ENCODE measurements around the gene TAF10. TPM values are rescaled to one million over a fixed set of nuclear protein-coding genes. Genes with fewer than 3 reads are reported as not detected.

TAF10 gene
- polyA plus RNA-seq, 1 experiment: 205 TPM

GRCh38 chr11:6563667-6564066 lies 48.3 kb downstream of the TAF10 start:
- Histone ChIP-seq H3K36me3 (ENCODE audit: control insufficient read depth, insufficient read depth, low read length) (no peaks in the 10 kb centered on the region; the same call in 1 of the 2 replicates), H3K4me3 (ENCODE audit: low read depth, low read length) (no peak overlapping the region), H3K27me3 (ENCODE audit: control insufficient read depth, insufficient read depth, low read length) (no peaks in the 10 kb centered on the region)
- ChIA-PET POLR2A (no interaction called here), CTCF (no interaction called here)
- TF ChIP-seq, protein P1, sequence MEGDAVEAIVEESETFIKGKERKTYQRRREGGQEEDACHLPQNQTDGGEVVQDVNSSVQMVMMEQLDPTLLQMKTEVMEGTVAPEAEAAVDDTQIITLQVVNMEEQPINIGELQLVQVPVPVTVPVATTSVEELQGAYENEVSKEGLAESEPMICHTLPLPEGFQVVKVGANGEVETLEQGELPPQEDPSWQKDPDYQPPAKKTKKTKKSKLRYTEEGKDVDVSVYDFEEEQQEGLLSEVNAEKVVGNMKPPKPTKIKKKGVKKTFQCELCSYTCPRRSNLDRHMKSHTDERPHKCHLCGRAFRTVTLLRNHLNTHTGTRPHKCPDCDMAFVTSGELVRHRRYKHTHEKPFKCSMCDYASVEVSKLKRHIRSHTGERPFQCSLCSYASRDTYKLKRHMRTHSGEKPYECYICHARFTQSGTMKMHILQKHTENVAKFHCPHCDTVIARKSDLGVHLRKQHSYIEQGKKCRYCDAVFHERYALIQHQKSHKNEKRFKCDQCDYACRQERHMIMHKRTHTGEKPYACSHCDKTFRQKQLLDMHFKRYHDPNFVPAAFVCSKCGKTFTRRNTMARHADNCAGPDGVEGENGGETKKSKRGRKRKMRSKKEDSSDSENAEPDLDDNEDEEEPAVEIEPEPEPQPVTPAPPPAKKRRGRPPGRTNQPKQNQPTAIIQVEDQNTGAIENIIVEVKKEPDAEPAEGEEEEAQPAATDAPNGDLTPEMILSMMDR (IDR thresholded peaks at IDR 0.05; ENCODE audit: insufficient read depth, low read depth, low read length): no peak
- no peak for DNase-seq (ENCODE audit: low read depth)

- Histone ChIP-seq H3K4me3 (ENCODE audit: low read depth, low read length) (no peak overlapping the region), H3K27me3 (ENCODE audit: control insufficient read depth, insufficient read depth, low read length) (no peaks in the 10 kb centered on the region), H3K36me3 (ENCODE audit: control insufficient read depth, insufficient read depth, low read length) (no peaks in the 10 kb centered on the region; the same call in 1 of the 2 replicates)
- ChIA-PET CTCF (no interaction called here), POLR2A (no interaction called here)
- TF ChIP-seq, protein P1 (IDR thresholded peaks at IDR 0.05; ENCODE audit: insufficient read depth, low read depth, low read length): no peak
- DNase-seq (ENCODE audit: low read depth): no peak
Measured at GRCh38 chr11:6563121-6563619, 48.8 kb downstream of the TAF10 start.

GRCh38 chr11:6561288-6561687 lies 50.7 kb downstream of the TAF10 start:
- ChIA-PET POLR2A (no interaction called here), CTCF (interaction anchor here (1.0 kb wide), 1 partner anchor 30 kb away, joined by 4 read pairs; no protein-coding TSS in a partner anchor)
- no peak for DNase-seq (ENCODE audit: low read depth)
- Histone ChIP-seq H3K4me3 (ENCODE audit: low read depth, low read length) (no peak overlapping the region), H3K27me3 (ENCODE audit: control insufficient read depth, insufficient read depth, low read length) (no peaks in the 10 kb centered on the region), H3K36me3 (ENCODE audit: control insufficient read depth, insufficient read depth, low read length) (no peaks in the 10 kb centered on the region; the same call in 1 of the 2 replicates)
- TF ChIP-seq, protein P1 (IDR thresholded peaks at IDR 0.05; ENCODE audit: insufficient read depth, low read depth, low read length): no peak

Other genes with a start within 250 kb of the TAF10 start
- gene SMPD1, start 221.7 kb downstream of the TAF10 start, polyA plus RNA-seq (2011; rRNA removed): 76.1 and 118 TPM in 2 replicates
- 39.5 and 62.5 TPM in 2 replicates for gene APBB1, start 193.1 kb downstream of the TAF10 start, polyA plus RNA-seq (2011; rRNA removed)
- gene HPX, start 171.2 kb downstream of the TAF10 start, polyA plus RNA-seq (2011; rRNA removed): 0.82 and 0.87 TPM in 2 replicates
- gene TRIM3, start 138.3 kb downstream of the TAF10 start, polyA plus RNA-seq (2011; rRNA removed): 8.2 and 10.4 TPM in 2 replicates
- gene ARFIP2, start 130.9 kb downstream of the TAF10 start, polyA plus RNA-seq (2011; rRNA removed): 86.5 and 103 TPM in 2 replicates
- 29.4 and 32.5 TPM in 2 replicates for gene TIMM10B, start 130.7 kb downstream of the TAF10 start, polyA plus RNA-seq (2011; rRNA removed)
- 2.3 and 3.1 TPM in 2 replicates for gene DNHD1, start 114.9 kb downstream of the TAF10 start, polyA plus RNA-seq (2011; rRNA removed)
- gene RRP8, start 8.6 kb downstream of the TAF10 start, polyA plus RNA-seq (2011; rRNA removed): 9.9 and 14.4 TPM in 2 replicates
- gene ILK, start 8.4 kb downstream of the TAF10 start, polyA plus RNA-seq (2011; rRNA removed): 449 and 654 TPM in 2 replicates
- gene TPP1, start 7.2 kb upstream of the TAF10 start, polyA plus RNA-seq (2011; rRNA removed): 69.7 and 77.6 TPM in 2 replicates
- gene DCHS1, start 43.6 kb upstream of the TAF10 start, polyA plus RNA-seq (2011; rRNA removed): 2.5 and 7.3 TPM in 2 replicates
- gene MRPL17, start 71.1 kb upstream of the TAF10 start, polyA plus RNA-seq (2011; rRNA removed): 68.9 and 82.3 TPM in 2 replicates
- gene OR2AG2, start 159.8 kb upstream of the TAF10 start, polyA plus RNA-seq (2011; rRNA removed): 0.28 and 0.60 TPM in 2 replicates
- gene OR2AG1, start 170.8 kb upstream of the TAF10 start, polyA plus RNA-seq (2011; rRNA removed): not detected in 2 replicates
- gene OR6A2, start 187.5 kb upstream of the TAF10 start, polyA plus RNA-seq (2011; rRNA removed): 0.04 TPM in 1 of 2 replicates, not detected in the other
- gene OR10A5, start 233.5 kb upstream of the TAF10 start, polyA plus RNA-seq (2011; rRNA removed): not detected in 2 replicates

Measured in BJ (cell line).